Naive thymus-derived CD8-positive, alpha-beta T cell (primary cell): ENCODE data around the gene HERC4. TPM values are rescaled to one million over a fixed set of nuclear protein-coding genes. Genes with fewer than 3 reads are reported as not detected.
A peak's percentile ranks its signal among the peaks of the same experiment; 100 is the strongest.

Source experiments
- ATAC-seq, 2 donors: fragments of 150-1000 bp; cut with Tn5 transposase in 1 of 2; sonication (Bioruptor Pico), chemical (Tn5 transposase) in 1 of 2; 1 replicate in 1 of 2; 2 replicates in 1 of 2; pipeline ENCODE4 v1.10.0; 2021; ENCODE audit warnings: mild to moderate bottlenecking in 2 of 2, moderate library complexity in 2 of 2
- POLR2A ChIA-PET: fragments of 350-600 bp; sonication (Branson Sonifier 250); formaldehyde crosslinking; loops from one replicate; lab custom pipeline; 2021; ENCODE audit warnings: antibody characterized with exemption; lab: Charles Lee
- DNase-seq, 10 donors: peaks; one replicate each; pipeline versions ENCODE4 v3.0.0 to v3.0.0-alpha.2; 2020 to 2022
- H3K27ac Mint-ChIP-seq, 10 donors: one replicate each; pipeline ENCODE4 v1.8.0; 2020 to 2022; ENCODE audit warnings: mild to moderate bottlenecking in 10 of 10, mixed read lengths in 10 of 10, moderate library complexity in 4 of 10, inconsistent platforms in 1 of 10
- H3K27me3 Mint-ChIP-seq, 5 donors: one replicate each; pipeline ENCODE4 v1.8.0; 2021 to 2022; ENCODE audit warnings: mixed read lengths in 5 of 5
- H3K36me3 Mint-ChIP-seq, 3 donors: one replicate each; pipeline ENCODE4 v1.8.0; 2020 to 2022; ENCODE audit warnings: mixed read lengths in 3 of 3, mild to moderate bottlenecking in 2 of 3, inconsistent platforms in 1 of 3
- H3K4me1 Mint-ChIP-seq, 4 donors: one replicate each; pipeline ENCODE4 v1.8.0; 2021 to 2022; ENCODE audit warnings: mixed read lengths in 4 of 4
- H3K4me3 Mint-ChIP-seq, 10 donors: one replicate each; pipeline ENCODE4 v1.8.0; 2020 to 2022; ENCODE audit warnings: mild to moderate bottlenecking in 10 of 10, mixed read lengths in 10 of 10, moderate library complexity in 6 of 10, inconsistent platforms in 1 of 10
- H3K9me3 Mint-ChIP-seq, 9 donors: one replicate each; pipeline ENCODE4 v1.8.0; 2020 to 2022; ENCODE audit warnings: mixed read lengths in 9 of 9, mild to moderate bottlenecking in 3 of 9, inconsistent platforms in 1 of 9, moderate library complexity in 1 of 9
- polyA plus RNA-seq, 3 donors: library from polyadenylated mRNA; unstranded; fragments of 300-500 nt; fragmentation: Illumina TruSeq; gene quantifications; one replicate each; pipeline ENCODE4 v1.2.3, GENCODE V29; 2021
- total RNA-seq, 8 experiments: library from RNA in 2 of 8; stranded (reverse) in 2 of 8; gene quantifications; one replicate each; pipeline ENCODE4 v1.2.3 and lab custom pipeline; 2021 to 2026

Gene HERC4
- total and polyA plus RNA-seq, 5 experiments from 2014 or later, result 18.1 to 106 (median 24.0) TPM

DNA sequence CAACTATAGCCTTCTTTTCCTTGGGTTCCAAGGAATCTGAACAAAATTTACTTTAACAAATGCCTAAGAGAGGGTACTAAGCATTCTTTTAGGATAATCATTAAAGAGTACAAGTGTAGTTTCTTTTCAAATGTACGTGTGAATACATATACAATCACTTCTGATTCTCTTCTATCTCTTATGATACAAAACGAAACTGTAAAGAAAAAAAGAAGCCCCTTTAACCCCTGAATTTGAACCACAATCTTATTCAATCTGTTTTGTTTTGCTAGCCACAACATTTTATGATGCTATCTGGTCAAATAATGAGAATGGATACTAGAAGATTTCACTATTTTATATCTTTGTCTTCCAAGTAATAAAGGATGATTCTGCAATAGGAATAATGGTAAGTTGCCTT lies 141.9 kb downstream of the HERC4 start:
- Mint-ChIP-seq H3K36me3 (peaks cover 0 to 83% (median 9%) of the 10 kb centered on the region in 3 donors), H3K9me3 (no peaks in the 10 kb centered on the region), H3K4me3 (no peak overlapping the region), H3K4me1 (peaks cover 0 to 2% (median 0%) of the 10 kb centered on the region in 4 donors), H3K27ac (peak overlapping the region in 1 of 10 donors; percentile 19), H3K27me3 (no peaks in the 10 kb centered on the region)
- no peak for ATAC-seq
- POLR2A ChIA-PET, result no interaction called here
- no peak for DNase-seq

DNA sequence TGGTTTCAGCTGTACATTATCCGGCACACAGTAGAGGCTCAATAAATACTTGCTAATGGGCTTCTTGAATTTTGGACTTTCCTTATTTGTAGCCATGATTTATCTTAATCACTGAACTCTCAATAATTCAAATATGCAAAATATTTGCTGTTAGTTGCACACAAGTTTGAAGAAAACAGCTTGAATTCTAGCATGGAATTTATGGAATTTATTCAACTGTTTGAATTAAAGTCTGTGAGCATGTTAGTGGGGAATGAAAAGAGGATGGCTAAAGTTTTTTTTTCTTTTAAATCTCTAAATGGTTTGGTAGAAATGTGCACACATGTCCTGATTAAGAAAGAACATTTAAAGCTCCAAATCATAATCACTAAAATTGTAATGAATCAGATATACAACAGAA lies 148.1 kb downstream of the HERC4 start:
- peak overlapping the region in 2 of 10 donors; percentile 38 to 41 for H3K27ac Mint-ChIP-seq
- H3K4me3 Mint-ChIP-seq, result no peak overlapping the region
- ATAC-seq, result no peak
- H3K4me1 Mint-ChIP-seq, result peaks cover 0 to 2% (median 0%) of the 10 kb centered on the region in 4 donors
- H3K27me3 Mint-ChIP-seq, result no peaks in the 10 kb centered on the region
- H3K9me3 Mint-ChIP-seq, result no peaks in the 10 kb centered on the region
- H3K36me3 Mint-ChIP-seq, result peaks cover 0 to 75% (median 10%) of the 10 kb centered on the region in 3 donors
- POLR2A ChIA-PET, result no interaction called here
- DNase-seq, result no peak

- POLR2A ChIA-PET, result no interaction called here
- peak overlapping the region in 3 of 10 donors; percentile 40 to 74 (median 40) for H3K27ac Mint-ChIP-seq
- H3K4me3 Mint-ChIP-seq, result no peak overlapping the region
- H3K27me3 Mint-ChIP-seq, result no peaks in the 10 kb centered on the region
- H3K4me1 Mint-ChIP-seq, result peaks cover 0 to 2% (median 0%) of the 10 kb centered on the region in 4 donors
- no peak for ATAC-seq
- H3K36me3 Mint-ChIP-seq, result peaks cover 0 to 70% (median 10%) of the 10 kb centered on the region in 3 donors
- H3K9me3 Mint-ChIP-seq, result no peaks in the 10 kb centered on the region
- DNase-seq, result no peak
Observed at GRCh38 chr10:67925449-67926005, 149.6 kb downstream of the HERC4 start.

DNA sequence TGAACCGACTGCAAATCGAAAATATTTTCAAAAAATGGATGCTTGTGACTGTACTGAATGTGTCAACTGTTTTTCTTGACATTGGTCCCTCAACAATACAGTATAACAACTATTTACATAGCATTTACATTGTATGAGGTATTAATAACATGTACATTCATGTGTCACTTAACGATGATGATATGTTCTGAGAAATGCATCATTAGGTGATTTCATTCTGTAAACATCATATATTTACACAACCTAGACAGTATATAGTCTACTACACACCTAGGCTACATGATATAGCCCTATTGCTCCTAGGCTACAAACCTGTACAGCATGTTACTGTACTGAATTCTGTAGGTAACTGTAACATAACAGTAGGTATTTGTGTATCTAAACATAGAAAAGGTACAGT lies 150.9 kb downstream of the HERC4 start:
- POLR2A ChIA-PET, result no interaction called here
- Mint-ChIP-seq H3K9me3 (no peaks in the 10 kb centered on the region), H3K4me3 (no peak overlapping the region), H3K36me3 (peaks cover 0 to 64% (median 10%) of the 10 kb centered on the region in 3 donors), H3K27ac (no peak overlapping the region), H3K27me3 (no peaks in the 10 kb centered on the region), H3K4me1 (peaks cover 0 to 3% (median 0%) of the 10 kb centered on the region in 4 donors)
- DNase-seq, result no peak
- no peak for ATAC-seq

- ATAC-seq (no peak), DNase-seq (no peak)
- H3K27me3 Mint-ChIP-seq, result no peaks in the 10 kb centered on the region
- peaks cover 0 to 3% (median under 1%) of the 10 kb centered on the region in 4 donors for H3K4me1 Mint-ChIP-seq
- H3K36me3 Mint-ChIP-seq, result peaks cover 0 to 62% (median 10%) of the 10 kb centered on the region in 3 donors
- no peak overlapping the region for H3K4me3 Mint-ChIP-seq
- H3K9me3 Mint-ChIP-seq, result no peaks in the 10 kb centered on the region
- POLR2A ChIA-PET, result no interaction called here
- H3K27ac Mint-ChIP-seq, result peak overlapping the region in 1 of 10 donors; percentile 25
Observed at GRCh38 chr10:67923551-67923950, 151.5 kb downstream of the HERC4 start.

- Mint-ChIP-seq H3K36me3 (peaks cover 0 to 59% (median 7%) of the 10 kb centered on the region in 3 donors), H3K27me3 (no peaks in the 10 kb centered on the region), H3K4me1 (peaks cover 3 to 10% (median 6%) of the 10 kb centered on the region in 4 donors), H3K4me3 (no peak overlapping the region), H3K27ac (peak overlapping the region in 5 of 10 donors; percentile 13 to 66 (median 32)), H3K9me3 (no peaks in the 10 kb centered on the region)
- ATAC-seq, result no peak
- DNase-seq, result no peak
- POLR2A ChIA-PET, result interaction anchor here (1.4 kb wide), 1 partner anchor 36 kb away, joined by 3 read pairs; no protein-coding TSS in a partner anchor
Observed at GRCh38 chr10:67921065-67921464, 154.0 kb downstream of the HERC4 start.

DNA sequence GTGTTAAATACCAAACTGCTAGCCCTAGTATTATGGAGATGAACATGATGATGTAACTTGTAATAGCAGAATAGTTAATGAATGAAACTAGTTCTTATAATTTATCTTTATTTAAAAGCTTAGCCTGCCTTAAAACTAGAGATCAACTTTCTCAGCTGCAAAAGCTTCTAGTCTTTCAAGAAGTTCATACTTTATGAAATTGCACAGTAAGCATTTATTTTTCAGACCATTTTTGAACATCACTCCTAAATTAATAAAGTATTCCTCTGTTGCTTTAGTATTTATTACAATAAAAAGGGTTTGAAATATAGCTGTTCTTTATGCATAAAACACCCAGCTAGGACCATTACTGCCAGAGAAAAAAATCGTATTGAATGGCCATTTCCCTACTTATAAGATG lies 157.4 kb downstream of the HERC4 start:
- H3K36me3 Mint-ChIP-seq, result peaks cover 0 to 62% (median 11%) of the 10 kb centered on the region in 3 donors
- no peak overlapping the region for H3K4me3 Mint-ChIP-seq
- H3K4me1 Mint-ChIP-seq, result peaks cover 12 to 28% (median 14%) of the 10 kb centered on the region in 4 donors
- POLR2A ChIA-PET, result no interaction called here
- no peaks in the 10 kb centered on the region for H3K9me3 Mint-ChIP-seq
- DNase-seq (no peak), ATAC-seq (no peak)
- no peaks in the 10 kb centered on the region for H3K27me3 Mint-ChIP-seq
- H3K27ac Mint-ChIP-seq, result peak overlapping the region in 3 of 10 donors; percentile 11 to 51 (median 36)

- Mint-ChIP-seq H3K36me3 (peaks cover 0 to 67% (median 15%) of the 10 kb centered on the region in 3 donors), H3K4me1 (peaks cover 14 to 33% (median 17%) of the 10 kb centered on the region in 4 donors), H3K27ac (peak overlapping the region in 7 of 10 donors; percentile 12 to 41 (median 15)), H3K27me3 (no peaks in the 10 kb centered on the region), H3K4me3 (no peak overlapping the region), H3K9me3 (no peaks in the 10 kb centered on the region)
- no peak for ATAC-seq
- no peak for DNase-seq
- POLR2A ChIA-PET, result no interaction called here
Observed at GRCh38 chr10:67917169-67917568, 157.9 kb downstream of the HERC4 start.

- Mint-ChIP-seq H3K4me1 (peaks cover 14 to 35% (median 20%) of the 10 kb centered on the region in 4 donors), H3K9me3 (no peaks in the 10 kb centered on the region), H3K4me3 (no peak overlapping the region), H3K27ac (peak overlapping the region in 7 of 10 donors; percentile 9 to 84 (median 69)), H3K36me3 (peaks cover 0 to 79% (median 20%) of the 10 kb centered on the region in 3 donors), H3K27me3 (no peaks in the 10 kb centered on the region)
- no peak for ATAC-seq
- no peak for DNase-seq
- POLR2A ChIA-PET, result interaction anchor here (0.6 kb wide), 1 partner anchor 418 kb away, joined by 5 read pairs; the partner anchor contains the start of gene PBLD
Observed at GRCh38 chr10:67914777-67915340, 160.2 kb downstream of the HERC4 start.

DNA sequence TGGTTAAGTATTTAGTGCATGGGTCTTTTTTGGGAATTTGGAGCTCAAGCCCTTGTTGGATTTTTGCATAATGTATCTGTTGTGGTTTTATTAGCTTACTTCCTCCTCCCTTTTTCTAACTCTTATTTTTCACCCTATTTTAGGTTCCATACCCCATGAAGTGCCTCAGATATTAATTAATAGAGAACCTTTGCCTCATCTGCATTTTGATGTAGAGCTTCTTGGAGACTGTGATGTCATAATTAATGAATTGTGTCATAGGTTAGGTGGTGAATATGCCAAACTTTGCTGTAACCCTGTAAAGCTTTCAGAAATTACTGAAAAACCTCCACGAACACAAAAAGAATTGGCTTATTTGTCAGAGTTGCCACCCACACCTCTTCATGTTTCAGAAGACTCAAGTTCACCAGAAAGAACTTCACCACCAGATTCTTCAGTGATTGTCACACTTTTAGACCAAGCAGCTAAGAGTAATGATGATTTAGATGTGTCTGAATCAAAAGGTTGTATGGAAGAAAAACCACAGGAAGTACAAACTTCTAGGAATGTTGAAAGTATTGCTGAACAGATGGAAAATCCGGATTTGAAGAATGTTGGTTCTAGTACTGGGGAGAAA lies 162.6 kb downstream of the HERC4 start:
- Mint-ChIP-seq H3K36me3 (peaks cover 9 to 91% (median 36%) of the 10 kb centered on the region in 3 donors), H3K27ac (peak overlapping the region in 8 of 10 donors; percentile 33 to 80 (median 54)), H3K9me3 (no peaks in the 10 kb centered on the region), H3K4me1 (peaks cover 13 to 30% (median 24%) of the 10 kb centered on the region in 4 donors), H3K27me3 (no peaks in the 10 kb centered on the region), H3K4me3 (no peak overlapping the region)
- POLR2A ChIA-PET, result interaction anchor here (1.5 kb wide), 1 partner anchor 27 kb away, joined by 3 read pairs; no protein-coding TSS in a partner anchor
- ATAC-seq, result no peak
- no peak for DNase-seq

DNA sequence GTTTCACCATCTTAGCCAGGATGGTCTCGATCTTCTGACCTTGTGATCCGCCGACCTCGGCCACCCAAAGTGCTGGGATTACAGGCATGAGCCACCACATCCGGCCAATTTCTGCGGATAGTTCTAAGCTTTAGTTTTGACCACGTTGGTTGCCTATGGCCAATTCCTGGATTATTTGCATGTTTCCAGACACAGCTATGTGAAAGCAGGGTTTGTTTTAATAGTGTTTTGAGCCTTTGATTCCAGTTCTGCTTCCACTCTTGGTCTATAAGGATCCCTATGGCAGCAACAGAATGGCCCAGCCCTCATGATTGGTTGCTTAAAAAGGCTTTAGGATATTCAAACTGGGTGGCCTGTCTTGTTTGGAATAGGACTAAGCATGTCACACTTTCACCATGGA lies 171.5 kb downstream of the HERC4 start:
- Mint-ChIP-seq H3K27ac (peak overlapping the region in 1 of 10 donors; percentile 47), H3K4me3 (no peak overlapping the region), H3K36me3 (peaks cover 5 to 92% (median 30%) of the 10 kb centered on the region in 3 donors), H3K27me3 (no peaks in the 10 kb centered on the region), H3K9me3 (no peaks in the 10 kb centered on the region), H3K4me1 (peaks cover 7 to 38% (median 24%) of the 10 kb centered on the region in 4 donors)
- ATAC-seq (no peak), DNase-seq (no peak)
- POLR2A ChIA-PET, result no interaction called here

GRCh38 chr10:67893637-67894036 lies 181.4 kb downstream of the HERC4 start:
- Mint-ChIP-seq H3K27me3 (no peaks in the 10 kb centered on the region), H3K9me3 (no peaks in the 10 kb centered on the region), H3K4me1 (peaks cover 11 to 41% (median 28%) of the 10 kb centered on the region in 4 donors), H3K36me3 (peaks cover 5 to 90% (median 21%) of the 10 kb centered on the region in 3 donors), H3K27ac (peak overlapping the region in 2 of 10 donors; percentile 13 to 15), H3K4me3 (no peak overlapping the region)
- DNase-seq, result no peak
- POLR2A ChIA-PET, result interaction anchor here (1.2 to 1.3 kb wide), 2 partner anchors 8 to 10 kb away, joined by 4 to 5 read pairs; partner anchors contain the start of gene SIRT1
- no peak for ATAC-seq
